K562 (cell line): Measurements from ENCODE around the gene MBD3. TPM values are rescaled to one million over a fixed set of nuclear protein-coding genes. Genes with fewer than 3 reads are reported as not detected.

Source experiments
- CBX1 ChIP-seq: sonication (generic); IDR thresholded peaks from 2 replicates; pipeline ENCODE4 v1.6.1; 2016; ENCODE audit warnings: antibody characterized with exemption, low read depth, mild to moderate bottlenecking
- ETV6 ChIP-seq, 3 experiments: fragments of 150-350 bp in 1 of 3; sonication (generic) in 1 of 3; formaldehyde crosslinking in 1 of 3; IDR thresholded peaks; 2 replicates each; pipeline versions ENCODE4 v1.6.1 to v1.8.0; 2014 to 2022; ENCODE audit warnings: borderline replicate concordance in 2 of 3, low read depth in 2 of 3, antibody characterized with exemption in 1 of 3, low read length in 1 of 3, mild to moderate bottlenecking in 1 of 3, missing genetic modification reagents in 1 of 3
- MTF1 ChIP-seq: fragments of 250-450 bp; sonication (Bioruptor Pico); IDR thresholded peaks from 2 replicates; pipeline ENCODE4 v1.9.0; 2021; ENCODE audit warnings: moderate library complexity, mild to moderate bottlenecking, inconsistent platforms, borderline replicate concordance
- ZNF431 ChIP-seq: sonication (generic); formaldehyde crosslinking; IDR thresholded peaks from 2 replicates; pipeline ENCODE4 v1.8.0; 2022; ENCODE audit warnings: mild to moderate bottlenecking, missing genetic modification reagents
- polyA plus RNA-seq, 8 experiments: library from polyadenylated mRNA; depleted of rRNA in 4 of 8; stranded (reverse) in 5 of 8; unstranded in 3 of 8; fragments of >200 nt; fragmentation: Nextera tagmentation in 2 of 8; fragmentation: Illumina TruSeq in 1 of 8; extraction: Ambion mirVana in 2 of 8; extraction: Trizol in 1 of 8; gene quantifications; 2 replicates each; pipeline versions ENCODE4 v1.2.1 to v1.2.3, GENCODE V29; 2011 to 2014; ENCODE audit warnings: inconsistent platforms in 1 of 8, missing spikeins in 1 of 8
- total RNA-seq, 7 experiments: library from RNA; depleted of rRNA in 6 of 7; stranded (reverse); fragments of >200 nt in 6 of 7; fragmentation: Illumina TruSeq in 2 of 7; extraction: Trizol in 2 of 7; gene quantifications; 2 replicates each; pipeline versions ENCODE4 v1.2.1 to v1.2.3, GENCODE V29; 2011 to 2021; ENCODE audit warnings: low replicate concordance in 1 of 7
- TF ChIP-seq, protein P1 (sequence below): IDR thresholded peaks from 2 replicates; pipeline ENCODE4 v1.6.1; 2011; ENCODE audit warnings: borderline replicate concordance, low read depth, mild to moderate bottlenecking, moderate library complexity, low read length; ENCODE audit not compliant: insufficient read depth, poor library complexity, severe bottlenecking
- TF ChIP-seq, protein P2 (sequence below): sonication (generic); formaldehyde crosslinking; IDR thresholded peaks from 2 replicates; pipeline ENCODE4 v1.8.0; 2022; ENCODE audit warnings: missing genetic modification reagents, mild to moderate bottlenecking, borderline replicate concordance
- TF ChIP-seq, protein P3 (sequence below): fragments of 250-450 bp; sonication (Bioruptor Pico); IDR thresholded peaks from 2 replicates; pipeline ENCODE4 v1.4.0; 2020; ENCODE audit warnings: mild to moderate bottlenecking
- TF ChIP-seq, protein P4 (sequence below): fragments of 250-450 bp; sonication (Bioruptor Pico); IDR thresholded peaks from 2 replicates; pipeline ENCODE4 v1.5.0; 2021
- TF ChIP-seq, protein P5 (sequence below), 2 experiments: IDR thresholded peaks in 1 of 2; conservative IDR thresholded peaks in 1 of 2; 2 replicates each; pipeline ENCODE4 v1.6.1; 2016; ENCODE audit warnings: low read depth in 2 of 2, mild to moderate bottlenecking in 1 of 2, missing compliant biosample characterization in 1 of 2, missing genetic modification characterization in 1 of 2, moderate library complexity in 1 of 2
- TF ChIP-seq, protein P6 (sequence below), 2 experiments: fragments of 450-650 bp in 1 of 2; IDR thresholded peaks; 2 replicates each; pipeline ENCODE4 v1.6.1; 2011 to 2017; ENCODE audit warnings: low read depth in 2 of 2, antibody characterized with exemption in 1 of 2, borderline replicate concordance in 1 of 2, low read length in 1 of 2, mild to moderate bottlenecking in 1 of 2, mixed read lengths in 1 of 2; ENCODE audit not compliant: control insufficient read depth in 1 of 2

MBD3 gene
- total and polyA plus RNA-seq, 9 of the 15 experiments (the other 6 are each of a cell fraction or from before 2014, with no cell fraction given), result 0.24 to 137 (median 30.9) TPM

DNA sequence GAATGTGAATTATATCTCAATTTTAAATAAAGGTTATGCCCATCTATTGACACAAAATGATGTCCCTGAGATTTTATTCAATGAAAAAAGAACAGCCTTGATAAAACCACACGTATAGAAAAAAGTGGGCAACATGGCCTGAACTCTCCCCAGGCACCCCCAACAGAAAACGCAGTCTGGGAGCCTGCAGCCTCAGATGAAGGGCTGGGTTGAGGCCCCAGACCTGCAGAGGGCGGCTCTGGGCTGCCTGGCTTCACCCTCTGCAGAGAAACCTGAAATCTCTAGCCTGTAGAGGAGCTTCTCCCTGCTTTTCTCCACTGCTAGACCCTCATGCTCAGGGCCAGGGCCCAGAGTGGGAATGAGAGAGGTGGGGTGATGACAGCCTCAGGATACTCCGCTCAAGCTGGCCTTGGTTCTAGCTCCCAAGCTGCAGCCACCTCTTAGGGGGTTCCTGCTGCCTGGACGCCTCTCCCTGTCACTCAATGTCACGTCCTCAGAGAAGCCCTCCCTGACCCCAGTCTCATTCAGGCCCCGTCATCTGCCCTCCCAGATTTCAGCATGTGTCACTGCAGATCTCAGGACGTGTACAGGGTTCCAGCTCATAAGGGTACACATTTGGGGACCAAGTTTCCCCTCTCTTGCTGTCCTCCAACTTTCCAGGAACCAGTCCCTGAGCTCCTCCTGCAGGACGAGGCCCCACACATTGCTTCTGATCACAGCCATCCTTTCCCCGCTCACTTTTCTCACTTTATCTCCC is 1.8 kb downstream of the MBD3 start (continued):
- TF ChIP-seq, protein P1, sequence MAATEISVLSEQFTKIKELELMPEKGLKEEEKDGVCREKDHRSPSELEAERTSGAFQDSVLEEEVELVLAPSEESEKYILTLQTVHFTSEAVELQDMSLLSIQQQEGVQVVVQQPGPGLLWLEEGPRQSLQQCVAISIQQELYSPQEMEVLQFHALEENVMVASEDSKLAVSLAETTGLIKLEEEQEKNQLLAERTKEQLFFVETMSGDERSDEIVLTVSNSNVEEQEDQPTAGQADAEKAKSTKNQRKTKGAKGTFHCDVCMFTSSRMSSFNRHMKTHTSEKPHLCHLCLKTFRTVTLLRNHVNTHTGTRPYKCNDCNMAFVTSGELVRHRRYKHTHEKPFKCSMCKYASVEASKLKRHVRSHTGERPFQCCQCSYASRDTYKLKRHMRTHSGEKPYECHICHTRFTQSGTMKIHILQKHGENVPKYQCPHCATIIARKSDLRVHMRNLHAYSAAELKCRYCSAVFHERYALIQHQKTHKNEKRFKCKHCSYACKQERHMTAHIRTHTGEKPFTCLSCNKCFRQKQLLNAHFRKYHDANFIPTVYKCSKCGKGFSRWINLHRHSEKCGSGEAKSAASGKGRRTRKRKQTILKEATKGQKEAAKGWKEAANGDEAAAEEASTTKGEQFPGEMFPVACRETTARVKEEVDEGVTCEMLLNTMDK, result peak; percentile 28
- TF ChIP-seq ETV6 (IDR thresholded peaks at IDR 0.05; ENCODE audit: borderline replicate concordance in 1 of 2, low read depth in 2 of 2, low read length in 1 of 2) (no peak), ETV6 (CRISPR knock-in tag; IDR thresholded peaks at IDR 0.05; ENCODE audit: borderline replicate concordance) (no peak), CBX1 (no peak), ZNF431 (CRISPR knock-in tag) (no peak), MTF1 (CRISPR knock-in tag) (no peak)
- TF ChIP-seq, protein P2, sequence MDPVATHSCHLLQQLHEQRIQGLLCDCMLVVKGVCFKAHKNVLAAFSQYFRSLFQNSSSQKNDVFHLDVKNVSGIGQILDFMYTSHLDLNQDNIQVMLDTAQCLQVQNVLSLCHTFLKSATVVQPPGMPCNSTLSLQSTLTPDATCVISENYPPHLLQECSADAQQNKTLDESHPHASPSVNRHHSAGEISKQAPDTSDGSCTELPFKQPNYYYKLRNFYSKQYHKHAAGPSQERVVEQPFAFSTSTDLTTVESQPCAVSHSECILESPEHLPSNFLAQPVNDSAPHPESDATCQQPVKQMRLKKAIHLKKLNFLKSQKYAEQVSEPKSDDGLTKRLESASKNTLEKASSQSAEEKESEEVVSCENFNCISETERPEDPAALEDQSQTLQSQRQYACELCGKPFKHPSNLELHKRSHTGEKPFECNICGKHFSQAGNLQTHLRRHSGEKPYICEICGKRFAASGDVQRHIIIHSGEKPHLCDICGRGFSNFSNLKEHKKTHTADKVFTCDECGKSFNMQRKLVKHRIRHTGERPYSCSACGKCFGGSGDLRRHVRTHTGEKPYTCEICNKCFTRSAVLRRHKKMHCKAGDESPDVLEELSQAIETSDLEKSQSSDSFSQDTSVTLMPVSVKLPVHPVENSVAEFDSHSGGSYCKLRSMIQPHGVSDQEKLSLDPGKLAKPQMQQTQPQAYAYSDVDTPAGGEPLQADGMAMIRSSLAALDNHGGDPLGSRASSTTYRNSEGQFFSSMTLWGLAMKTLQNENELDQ, result no peak
- TF ChIP-seq, protein P3, sequence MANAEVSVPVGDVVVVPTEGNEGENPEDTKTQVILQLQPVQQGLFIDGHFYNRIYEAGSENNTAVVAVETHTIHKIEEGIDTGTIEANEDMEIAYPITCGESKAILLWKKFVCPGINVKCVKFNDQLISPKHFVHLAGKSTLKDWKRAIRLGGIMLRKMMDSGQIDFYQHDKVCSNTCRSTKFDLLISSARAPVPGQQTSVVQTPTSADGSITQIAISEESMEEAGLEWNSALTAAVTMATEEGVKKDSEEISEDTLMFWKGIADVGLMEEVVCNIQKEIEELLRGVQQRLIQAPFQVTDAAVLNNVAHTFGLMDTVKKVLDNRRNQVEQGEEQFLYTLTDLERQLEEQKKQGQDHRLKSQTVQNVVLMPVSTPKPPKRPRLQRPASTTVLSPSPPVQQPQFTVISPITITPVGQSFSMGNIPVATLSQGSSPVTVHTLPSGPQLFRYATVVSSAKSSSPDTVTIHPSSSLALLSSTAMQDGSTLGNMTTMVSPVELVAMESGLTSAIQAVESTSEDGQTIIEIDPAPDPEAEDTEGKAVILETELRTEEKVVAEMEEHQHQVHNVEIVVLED (CRISPR knock-in tag), result no peak
- TF ChIP-seq, protein P4, sequence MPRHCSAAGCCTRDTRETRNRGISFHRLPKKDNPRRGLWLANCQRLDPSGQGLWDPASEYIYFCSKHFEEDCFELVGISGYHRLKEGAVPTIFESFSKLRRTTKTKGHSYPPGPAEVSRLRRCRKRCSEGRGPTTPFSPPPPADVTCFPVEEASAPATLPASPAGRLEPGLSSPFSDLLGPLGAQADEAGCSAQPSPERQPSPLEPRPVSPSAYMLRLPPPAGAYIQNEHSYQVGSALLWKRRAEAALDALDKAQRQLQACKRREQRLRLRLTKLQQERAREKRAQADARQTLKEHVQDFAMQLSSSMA (CRISPR knock-in tag), result 0 out of 2 replicates have a peak, but pooled peaks have one; percentile 48
- TF ChIP-seq, protein P5, sequence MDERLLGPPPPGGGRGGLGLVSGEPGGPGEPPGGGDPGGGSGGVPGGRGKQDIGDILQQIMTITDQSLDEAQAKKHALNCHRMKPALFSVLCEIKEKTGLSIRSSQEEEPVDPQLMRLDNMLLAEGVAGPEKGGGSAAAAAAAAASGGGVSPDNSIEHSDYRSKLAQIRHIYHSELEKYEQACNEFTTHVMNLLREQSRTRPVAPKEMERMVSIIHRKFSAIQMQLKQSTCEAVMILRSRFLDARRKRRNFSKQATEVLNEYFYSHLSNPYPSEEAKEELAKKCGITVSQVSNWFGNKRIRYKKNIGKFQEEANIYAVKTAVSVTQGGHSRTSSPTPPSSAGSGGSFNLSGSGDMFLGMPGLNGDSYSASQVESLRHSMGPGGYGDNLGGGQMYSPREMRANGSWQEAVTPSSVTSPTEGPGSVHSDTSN (CRISPR knock-in tag; IDR thresholded peaks at IDR 0.05; ENCODE audit: low read depth), result peak; percentile 33; the same call in 1 of the 2 replicates
- TF ChIP-seq, protein P5 (tag; conservative IDR thresholded peaks at IDR 0.05; ENCODE audit: low read depth), result peak; percentile 50; the same call in 1 of the 2 replicates
- TF ChIP-seq, protein P6, sequence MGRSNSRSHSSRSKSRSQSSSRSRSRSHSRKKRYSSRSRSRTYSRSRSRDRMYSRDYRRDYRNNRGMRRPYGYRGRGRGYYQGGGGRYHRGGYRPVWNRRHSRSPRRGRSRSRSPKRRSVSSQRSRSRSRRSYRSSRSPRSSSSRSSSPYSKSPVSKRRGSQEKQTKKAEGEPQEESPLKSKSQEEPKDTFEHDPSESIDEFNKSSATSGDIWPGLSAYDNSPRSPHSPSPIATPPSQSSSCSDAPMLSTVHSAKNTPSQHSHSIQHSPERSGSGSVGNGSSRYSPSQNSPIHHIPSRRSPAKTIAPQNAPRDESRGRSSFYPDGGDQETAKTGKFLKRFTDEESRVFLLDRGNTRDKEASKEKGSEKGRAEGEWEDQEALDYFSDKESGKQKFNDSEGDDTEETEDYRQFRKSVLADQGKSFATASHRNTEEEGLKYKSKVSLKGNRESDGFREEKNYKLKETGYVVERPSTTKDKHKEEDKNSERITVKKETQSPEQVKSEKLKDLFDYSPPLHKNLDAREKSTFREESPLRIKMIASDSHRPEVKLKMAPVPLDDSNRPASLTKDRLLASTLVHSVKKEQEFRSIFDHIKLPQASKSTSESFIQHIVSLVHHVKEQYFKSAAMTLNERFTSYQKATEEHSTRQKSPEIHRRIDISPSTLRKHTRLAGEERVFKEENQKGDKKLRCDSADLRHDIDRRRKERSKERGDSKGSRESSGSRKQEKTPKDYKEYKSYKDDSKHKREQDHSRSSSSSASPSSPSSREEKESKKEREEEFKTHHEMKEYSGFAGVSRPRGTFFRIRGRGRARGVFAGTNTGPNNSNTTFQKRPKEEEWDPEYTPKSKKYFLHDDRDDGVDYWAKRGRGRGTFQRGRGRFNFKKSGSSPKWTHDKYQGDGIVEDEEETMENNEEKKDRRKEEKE (IDR thresholded peaks at IDR 0.05; ENCODE audit: borderline replicate concordance in 1 of 2, control insufficient read depth in 1 of 2, low read depth in 2 of 2, low read length in 1 of 2), result no peak
